ENCODE data around the gene RAI14.

The RAI14 gene

GRCh38 chr5:34680896-34681295 lies 24.8 kb downstream of the RAI14 start:
- no peak for DNase-seq

- peak in 1 of 2 experiments; percentile 52 for DNase-seq
Measured at GRCh38 chr5:34682926-34683623, 26.9 kb downstream of the RAI14 start.

GRCh38 chr5:34684281-34684979 lies 28.3 kb downstream of the RAI14 start:
- DNase-seq: peak; percentile 57 to 63

GRCh38 chr5:34684980-34685352 lies 28.8 kb downstream of the RAI14 start:
- DNase-seq: no peak

- DNase-seq: no peak
Measured at GRCh38 chr5:34685485-34686165, 29.5 kb downstream of the RAI14 start.

GRCh38 chr5:34686762-34687268 lies 30.7 kb downstream of the RAI14 start:
- DNase-seq: no peak

- no peak for DNase-seq
Measured at GRCh38 chr5:34687269-34688011, 31.3 kb downstream of the RAI14 start.

- DNase-seq: no peak
Measured at GRCh38 chr5:34688015-34688810, 32.1 kb downstream of the RAI14 start.

- no peak for DNase-seq
Measured at GRCh38 chr5:34690301-34690700, 34.2 kb downstream of the RAI14 start.

GRCh38 chr5:34690898-34691297 lies 34.8 kb downstream of the RAI14 start:
- no peak for DNase-seq

- DNase-seq: no peak
Measured at GRCh38 chr5:34691326-34691725, 35.2 kb downstream of the RAI14 start.

- DNase-seq: no peak
Measured at GRCh38 chr5:34692786-34693185, 36.7 kb downstream of the RAI14 start.

- DNase-seq: no peak
Measured at GRCh38 chr5:34694012-34694411, 37.9 kb downstream of the RAI14 start.

GRCh38 chr5:34694685-34695084 lies 38.6 kb downstream of the RAI14 start:
- no peak for DNase-seq

GRCh38 chr5:34695275-34696027 lies 39.3 kb downstream of the RAI14 start:
- no peak for DNase-seq

GRCh38 chr5:34697308-34698108 lies 41.4 kb downstream of the RAI14 start:
- DNase-seq: no peak

- no peak for DNase-seq
Measured at GRCh38 chr5:34698109-34698419, 41.9 kb downstream of the RAI14 start.

- no peak for DNase-seq
Measured at GRCh38 chr5:34698754-34699153, 42.6 kb downstream of the RAI14 start.

- DNase-seq: no peak
Measured at GRCh38 chr5:34699155-34700077, 43.3 kb downstream of the RAI14 start.

- DNase-seq: no peak
Measured at GRCh38 chr5:34700078-34700452, 43.9 kb downstream of the RAI14 start.

Measured in NCI-H446 (cell line).